ENCODE data around the gene TMED6.
"Not testable (repeated sequence)": the region's sequence is repeated elsewhere in the genome, so short reads cannot be mapped to it uniquely, and the experiment has no call there.

TMED6 gene

DNA sequence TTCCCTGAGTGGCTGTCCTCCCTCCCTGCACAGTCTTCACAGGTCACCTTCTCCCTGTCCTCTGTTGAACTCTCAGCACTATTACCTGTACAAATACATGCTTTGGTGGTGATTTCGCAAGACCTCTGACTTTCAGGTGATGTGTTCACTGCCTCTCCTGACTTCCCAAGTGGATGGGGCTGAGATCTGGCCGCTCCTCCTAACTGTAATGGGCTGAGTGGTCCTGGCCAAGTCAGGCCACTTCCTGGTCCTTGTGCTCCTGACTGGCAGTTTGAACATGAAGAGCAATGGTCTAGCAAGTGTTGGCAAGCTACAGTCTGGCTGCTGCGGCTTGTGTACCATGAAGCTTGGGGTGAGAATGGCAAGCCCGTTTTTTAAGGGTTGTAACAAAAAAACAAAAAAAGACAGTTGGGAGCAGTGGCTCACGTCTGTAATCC is 11.7 kb upstream of the TMED6 start:
- no peak for DNase-seq (ENCODE audit: low read depth)
- TF ChIP-seq, protein P1, sequence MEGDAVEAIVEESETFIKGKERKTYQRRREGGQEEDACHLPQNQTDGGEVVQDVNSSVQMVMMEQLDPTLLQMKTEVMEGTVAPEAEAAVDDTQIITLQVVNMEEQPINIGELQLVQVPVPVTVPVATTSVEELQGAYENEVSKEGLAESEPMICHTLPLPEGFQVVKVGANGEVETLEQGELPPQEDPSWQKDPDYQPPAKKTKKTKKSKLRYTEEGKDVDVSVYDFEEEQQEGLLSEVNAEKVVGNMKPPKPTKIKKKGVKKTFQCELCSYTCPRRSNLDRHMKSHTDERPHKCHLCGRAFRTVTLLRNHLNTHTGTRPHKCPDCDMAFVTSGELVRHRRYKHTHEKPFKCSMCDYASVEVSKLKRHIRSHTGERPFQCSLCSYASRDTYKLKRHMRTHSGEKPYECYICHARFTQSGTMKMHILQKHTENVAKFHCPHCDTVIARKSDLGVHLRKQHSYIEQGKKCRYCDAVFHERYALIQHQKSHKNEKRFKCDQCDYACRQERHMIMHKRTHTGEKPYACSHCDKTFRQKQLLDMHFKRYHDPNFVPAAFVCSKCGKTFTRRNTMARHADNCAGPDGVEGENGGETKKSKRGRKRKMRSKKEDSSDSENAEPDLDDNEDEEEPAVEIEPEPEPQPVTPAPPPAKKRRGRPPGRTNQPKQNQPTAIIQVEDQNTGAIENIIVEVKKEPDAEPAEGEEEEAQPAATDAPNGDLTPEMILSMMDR (conservative IDR thresholded peaks at IDR 0.05; ENCODE audit: low read depth, low read length) = no peak
- no peak overlapping the region for H3K4me3 ChIP-seq (ENCODE audit: low read depth, low read length)

DNA sequence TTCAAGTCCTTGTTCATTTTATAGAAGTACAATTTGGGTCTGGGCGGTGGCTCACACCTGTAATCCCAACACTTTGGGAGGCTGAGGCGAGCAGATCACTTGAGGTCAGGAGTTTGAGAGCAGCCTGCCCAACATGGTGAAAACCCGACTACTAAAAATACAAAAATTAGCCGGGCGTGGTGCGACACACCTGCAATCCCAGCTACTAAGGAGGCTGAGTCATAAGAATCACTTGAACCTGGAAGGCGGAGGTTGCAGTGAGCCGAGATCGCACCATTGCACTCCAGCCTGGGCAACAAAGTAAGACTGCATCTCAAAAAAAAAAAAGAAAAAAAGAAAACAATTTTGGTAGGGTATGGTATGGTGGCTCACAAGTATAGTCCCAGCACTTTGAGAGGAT is 8.5 kb upstream of the TMED6 start:
- not testable (repeated sequence) for DNase-seq (ENCODE audit: low read depth); H3K4me3 ChIP-seq (ENCODE audit: low read depth, low read length)

DNA sequence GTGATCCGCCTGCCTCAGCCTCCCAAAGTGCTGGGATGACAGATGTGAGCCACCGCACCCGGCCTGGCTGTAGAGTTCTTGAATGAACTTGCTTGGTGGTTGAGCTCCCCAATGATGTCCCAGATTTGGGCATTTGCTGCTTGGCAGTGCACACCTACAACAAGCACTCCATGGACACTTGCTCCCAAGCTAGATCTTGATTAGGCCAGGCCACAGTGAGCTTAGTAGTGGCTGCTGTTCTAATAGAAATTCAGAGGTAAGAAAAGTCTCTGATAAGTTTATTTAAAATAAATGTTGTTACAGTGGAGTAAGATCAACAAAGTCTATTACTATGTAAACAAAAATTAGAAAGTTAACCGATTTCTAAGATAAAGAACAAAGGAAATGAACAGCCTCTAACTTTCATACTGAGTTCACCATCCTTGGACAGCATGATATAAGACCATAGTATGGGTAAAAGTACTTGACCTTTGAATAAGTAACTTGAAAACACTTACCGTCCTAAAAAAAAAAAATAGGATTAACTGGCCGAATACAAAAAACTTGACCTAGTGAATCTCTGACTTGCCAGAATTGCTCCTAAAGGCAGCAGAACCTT is 951 bp downstream of the TMED6 start:
- no peak overlapping the region for H3K4me3 ChIP-seq (ENCODE audit: low read depth, low read length)
- TF ChIP-seq, protein P1 (conservative IDR thresholded peaks at IDR 0.05; ENCODE audit: low read depth, low read length) = no peak
- no peak for DNase-seq (ENCODE audit: low read depth)

GRCh38 chr16:69349536-69349935 is 2.0 kb downstream of the TMED6 start:
- TF ChIP-seq, protein P1 (conservative IDR thresholded peaks at IDR 0.05; ENCODE audit: low read depth, low read length) = no peak
- no peak for DNase-seq (ENCODE audit: low read depth)
- no peak overlapping the region for H3K4me3 ChIP-seq (ENCODE audit: low read depth, low read length)

DNA sequence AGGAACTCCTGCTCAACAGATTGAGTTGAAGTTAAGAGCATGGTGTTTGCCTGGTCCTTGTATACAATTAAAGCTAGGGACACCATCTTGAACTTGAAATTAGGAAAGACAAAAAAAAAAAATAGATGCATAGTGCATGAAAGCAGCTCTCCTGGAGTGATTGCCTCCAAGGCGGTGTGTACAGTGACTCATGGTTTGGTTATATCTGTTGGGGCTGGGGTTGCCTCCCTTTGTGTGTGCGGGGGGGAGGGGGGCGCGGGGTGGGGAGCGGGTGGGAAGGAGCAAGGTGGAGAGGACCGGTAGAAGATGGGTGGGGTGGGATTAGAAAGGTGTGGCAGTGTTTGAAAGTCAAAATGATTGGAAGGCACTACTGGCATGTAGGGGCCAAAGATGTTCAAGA is 3.4 kb downstream of the TMED6 start:
- no peak for DNase-seq (ENCODE audit: low read depth)
- TF ChIP-seq, protein P1 (conservative IDR thresholded peaks at IDR 0.05; ENCODE audit: low read depth, low read length) = no peak

GRCh38 chr16:69346683-69347082 is 4.9 kb downstream of the TMED6 start:
- no peak for DNase-seq (ENCODE audit: low read depth)
- no peak overlapping the region for H3K4me3 ChIP-seq (ENCODE audit: low read depth, low read length)
- TF ChIP-seq, protein P1 (conservative IDR thresholded peaks at IDR 0.05; ENCODE audit: low read depth, low read length) = no peak

More for the DNA sequence above, 3.4 kb downstream of the TMED6 start:
- no peak overlapping the region for H3K4me3 ChIP-seq (ENCODE audit: low read depth, low read length)

DNA sequence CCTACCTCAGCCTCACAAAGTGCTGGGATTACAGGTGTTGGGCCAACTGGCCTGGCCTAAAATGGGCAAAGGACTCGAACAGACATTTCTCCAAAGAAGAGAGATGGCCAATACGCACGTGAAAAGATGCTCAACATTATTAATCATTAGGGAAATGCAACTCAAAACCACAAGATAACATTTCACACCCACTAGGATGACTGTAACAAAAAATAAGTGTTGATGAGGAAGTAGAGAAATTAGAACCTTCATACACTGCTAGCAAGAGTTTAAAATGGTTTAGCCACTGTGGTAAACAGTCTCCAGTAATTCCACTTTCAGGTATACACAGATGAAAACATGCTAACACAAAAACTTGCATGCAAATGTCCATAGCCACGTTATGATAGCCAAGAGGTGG is 5.7 kb downstream of the TMED6 start:
- TF ChIP-seq, protein P1 (conservative IDR thresholded peaks at IDR 0.05; ENCODE audit: low read depth, low read length) = no peak

More for the DNA sequence above, 5.7 kb downstream of the TMED6 start:
- no peak for DNase-seq (ENCODE audit: low read depth)
- no peak overlapping the region for H3K4me3 ChIP-seq (ENCODE audit: low read depth, low read length)
